ENCODE measurements around the gene CCDC112. TPM values are rescaled to one million over a fixed set of nuclear protein-coding genes. Genes with fewer than 3 reads are reported as not detected.

The CCDC112 gene
- total RNA-seq, 1 experiment from 2014 or later, result 13.0 TPM

- Histone ChIP-seq H3K23ac (ENCODE audit: insufficient read length, low read depth, low read length) (no peak overlapping the region), H3K4me2 (ENCODE audit: insufficient read depth, insufficient read length, low read length) (no peak overlapping the region), H3K4me1 (ENCODE audit: insufficient read depth, low read length) (no peaks in the 10 kb centered on the region; the same call in 1 of the 2 replicates), H3K79me2 (ENCODE audit: insufficient read depth, low read length) (no peaks in the 10 kb centered on the region), H4K5ac (ENCODE audit: insufficient read length, low read depth, low read length) (no peak overlapping the region), H4K91ac (ENCODE audit: insufficient read length, low read depth, low read length) (no peak overlapping the region), H2BK120ac (ENCODE audit: low read depth, low read length, poor library complexity, severe bottlenecking) (no peak overlapping the region), H2BK20ac (ENCODE audit: low read depth, low read length, poor library complexity, severe bottlenecking) (no peak overlapping the region), H3K56ac (ENCODE audit: insufficient read length, low read depth, low read length) (no peak overlapping the region), H3K18ac (ENCODE audit: insufficient read length, low read depth, low read length) (no peak overlapping the region), H4K20me1 (ENCODE audit: control insufficient read depth, insufficient read depth, insufficient read length) (no peaks in the 10 kb centered on the region), H2BK15ac (ENCODE audit: low read depth, low read length) (no peak overlapping the region), H3K9ac (ENCODE audit: extremely low read depth, insufficient read length, low read length) (no peak overlapping the region), H3K79me1 (ENCODE audit: insufficient read depth, low read depth, low read length, poor library complexity, severe bottlenecking) (no peaks in the 10 kb centered on the region), H3K4ac (ENCODE audit: low read depth, low read length) (no peak overlapping the region), H3K9me3 (ENCODE audit: control insufficient read depth, low read depth, low read length) (no peaks in the 10 kb centered on the region), H3T11ph (ENCODE audit: low read length) (no peak overlapping the region), H2BK12ac (ENCODE audit: insufficient read length, low read depth, low read length) (no peak overlapping the region), H3K27ac (ENCODE audit: insufficient read length, low read depth, low read length) (no peak overlapping the region), H3K14ac (ENCODE audit: insufficient read depth, low read length) (no peak overlapping the region), H2BK5ac (ENCODE audit: insufficient read length, low read length) (no peak overlapping the region), H3K27me3 (ENCODE audit: insufficient read depth, low read length) (no peaks in the 10 kb centered on the region), H3K23me2 (ENCODE audit: insufficient read length, low read depth, low read length, poor library complexity, severe bottlenecking) (no peaks in the 10 kb centered on the region), H2AFZ (ENCODE audit: low read length) (no peak overlapping the region), H2AK5ac (ENCODE audit: insufficient read length, low read length) (no peak overlapping the region), H4K8ac (replicated peaks; ENCODE audit: insufficient read length, low read depth, low read length) (no peak overlapping the region)
- no peak for DNase-seq
- TF ChIP-seq CTCF (conservative IDR thresholded peaks at IDR 0.05), result 0 out of 3 replicates have a peak, but pooled peaks have one; percentile 20
- no peak overlapping the region for H3K4me3 Mint-ChIP-seq
- no CpG with 5 or more reads among the region's 2 CpGs for WGBS (ENCODE audit: extremely low coverage, insufficient read length, low lambda C conversion rate)
- H3K27me3 Mint-ChIP-seq (ENCODE audit: low read depth), result no peaks in the 10 kb centered on the region
- no peaks in the 10 kb centered on the region for H3K36me3 Mint-ChIP-seq (ENCODE audit: insufficient read depth in 1 of 3, low read depth in 3 of 3)
- no peak overlapping the region for H3K27ac Mint-ChIP-seq
- H3K4me1 Mint-ChIP-seq, result peaks cover 18 to 22% of the 10 kb centered on the region in 2 experiments
- no peaks in the 10 kb centered on the region for H3K9me3 Mint-ChIP-seq
Measured at GRCh38 chr5:115313052-115313451, 16.6 kb upstream of the CCDC112 start.

All from H9 (cell line).